ENCODE measurements around the gene AGTRAP.

The AGTRAP gene

GRCh38 chr1:11729155-11729497, 6.8 kb upstream of the AGTRAP start:
- peaks cover 20% of the 10 kb centered on the region; the same call in 1 of the 2 replicates for H3K27me3 ChIP-seq (ENCODE audit: insufficient read depth, low read depth)
- no peak overlapping the region for H3K9ac ChIP-seq
- no peaks in the 10 kb centered on the region for H4K20me1 ChIP-seq (ENCODE audit: insufficient read depth)
- H3K4me3 ChIP-seq (IDR thresholded peaks at IDR 0.05; ENCODE audit: insufficient read depth, low read depth, low read length), result no peak overlapping the region
- H3K4me1 ChIP-seq (ENCODE audit: low read depth, poor library complexity, severe bottlenecking), result no peaks in the 10 kb centered on the region
- no peak overlapping the region for H2AFZ ChIP-seq (ENCODE audit: low read depth)
- no peak overlapping the region for H3K27ac ChIP-seq
- no peak overlapping the region for H3K4me2 ChIP-seq
- H3K79me2 ChIP-seq (ENCODE audit: insufficient read depth, low read depth), result no peaks in the 10 kb centered on the region
- no peaks in the 10 kb centered on the region for H3K36me3 ChIP-seq (ENCODE audit: insufficient read depth)
- no peak for TF ChIP-seq CTCF (conservative IDR thresholded peaks at IDR 0.05; ENCODE audit: low read depth, low read length)

GRCh38 chr1:11729498-11730428, 6.2 kb upstream of the AGTRAP start:
- no peaks in the 10 kb centered on the region for H3K4me1 ChIP-seq (ENCODE audit: low read depth, poor library complexity, severe bottlenecking)
- H3K4me3 ChIP-seq (IDR thresholded peaks at IDR 0.05; ENCODE audit: insufficient read depth, low read depth, low read length), result no peak overlapping the region
- H2AFZ ChIP-seq (ENCODE audit: low read depth), result no peak overlapping the region
- no peak overlapping the region for H3K4me2 ChIP-seq
- H3K36me3 ChIP-seq (ENCODE audit: insufficient read depth), result no peaks in the 10 kb centered on the region
- H3K79me2 ChIP-seq (ENCODE audit: insufficient read depth, low read depth), result no peaks in the 10 kb centered on the region
- H4K20me1 ChIP-seq (ENCODE audit: insufficient read depth), result no peaks in the 10 kb centered on the region
- H3K9ac ChIP-seq, result no peak overlapping the region
- no peak for TF ChIP-seq CTCF (conservative IDR thresholded peaks at IDR 0.05; ENCODE audit: low read depth, low read length)
- no peak overlapping the region for H3K27ac ChIP-seq
- H3K27me3 ChIP-seq (ENCODE audit: insufficient read depth, low read depth), result peaks cover 14% of the 10 kb centered on the region; the same call in 1 of the 2 replicates

- Histone ChIP-seq H3K9ac (no peak overlapping the region), H3K27ac (no peak overlapping the region), H4K20me1 (ENCODE audit: insufficient read depth) (no peaks in the 10 kb centered on the region), H3K27me3 (ENCODE audit: insufficient read depth, low read depth) (peaks cover 9% of the 10 kb centered on the region; the same call in 1 of the 2 replicates), H3K4me3 (IDR thresholded peaks at IDR 0.05; ENCODE audit: insufficient read depth, low read depth, low read length) (no peak overlapping the region), H3K4me1 (ENCODE audit: low read depth, poor library complexity, severe bottlenecking) (peaks cover under 1% of the 10 kb centered on the region), H3K36me3 (ENCODE audit: insufficient read depth) (no peaks in the 10 kb centered on the region), H2AFZ (ENCODE audit: low read depth) (no peak overlapping the region), H3K4me2 (no peak overlapping the region), H3K79me2 (ENCODE audit: insufficient read depth, low read depth) (no peaks in the 10 kb centered on the region)
- TF ChIP-seq CTCF (conservative IDR thresholded peaks at IDR 0.05; ENCODE audit: low read depth, low read length), result no peak
These were observed 5.5 kb upstream of the AGTRAP start for GRCh38 chr1:11730429-11730891.

- no peak overlapping the region for H3K9ac ChIP-seq
These were observed 4.1 kb upstream of the AGTRAP start for GRCh38 chr1:11731691-11732283.

More at GRCh38 chr1:11731691-11732283, 4.1 kb upstream of the AGTRAP start:
- H3K4me3 ChIP-seq (IDR thresholded peaks at IDR 0.05; ENCODE audit: insufficient read depth, low read depth, low read length), result no peak overlapping the region
- peaks cover 4% of the 10 kb centered on the region for H3K4me1 ChIP-seq (ENCODE audit: low read depth, poor library complexity, severe bottlenecking)
- no peaks in the 10 kb centered on the region for H3K36me3 ChIP-seq (ENCODE audit: insufficient read depth)
- H3K79me2 ChIP-seq (ENCODE audit: insufficient read depth, low read depth), result no peaks in the 10 kb centered on the region
- no peak overlapping the region for H3K27ac ChIP-seq
- no peak for TF ChIP-seq CTCF (conservative IDR thresholded peaks at IDR 0.05; ENCODE audit: low read depth, low read length)
- H4K20me1 ChIP-seq (ENCODE audit: insufficient read depth), result no peaks in the 10 kb centered on the region
- H3K27me3 ChIP-seq (ENCODE audit: insufficient read depth, low read depth), result no peaks in the 10 kb centered on the region
- no peak overlapping the region for H3K4me2 ChIP-seq
- H2AFZ ChIP-seq (ENCODE audit: low read depth), result no peak overlapping the region

Measured in KMS-11 (cell line).